Neural cell (in vitro differentiated cells): ENCODE data around the gene ZNHIT6. TPM values are rescaled to one million over a fixed set of nuclear protein-coding genes. Genes with fewer than 3 reads are reported as not detected.

ENCODE experiments used
- H2AFZ ChIP-seq: fragments of 200-600, 300-800 bp; sonication (generic), shearing (Covaris generic); 2 replicates; pipeline ENCODE4 v1.6.0; 2014; ENCODE audit warnings: low read depth, mild to moderate bottlenecking, antibody characterized with exemption, low read length, moderate library complexity
- H3F3A ChIP-seq: fragments of 200-600 bp; shearing (Covaris generic); 2 replicates; pipeline ENCODE4 v1.6.1; 2016; ENCODE audit warnings: mild to moderate bottlenecking, moderate library complexity, mixed read lengths, antibody characterized with exemption, low read length; ENCODE audit not compliant: insufficient read depth, poor library complexity, severe bottlenecking
- H3K27ac ChIP-seq: fragments of 200-600, 300-800 bp; sonication (generic), shearing (Covaris generic); 2 replicates; pipeline ENCODE4 v1.5.1; 2014; ENCODE audit warnings: mild to moderate bottlenecking, low read length, moderate library complexity
- H3K27me3 ChIP-seq: fragments of 300-800, 200-600 bp; sonication (generic), shearing (Covaris generic); 2 replicates; pipeline ENCODE4 v1.6.0; 2014; ENCODE audit warnings: mild to moderate bottlenecking, low read depth, low read length, moderate library complexity; ENCODE audit not compliant: insufficient read depth
- H3K36me3 ChIP-seq: fragments of 300-800, 200-600 bp; sonication (generic), shearing (Covaris generic); 2 replicates; pipeline ENCODE4 v1.5.1; 2014; ENCODE audit warnings: mild to moderate bottlenecking, antibody characterized with exemption, low read length, moderate library complexity; ENCODE audit not compliant: insufficient read depth
- H3K4me2 ChIP-seq: fragments of 300-800, 200-600 bp; sonication (generic), shearing (Covaris generic); 2 replicates; pipeline ENCODE4 v1.6.0; 2014; ENCODE audit warnings: mild to moderate bottlenecking, low read length
- H3K4me3 ChIP-seq: fragments of 300-800, 200-600 bp; sonication (generic), shearing (Covaris generic); 2 replicates; pipeline ENCODE4 v1.5.1; 2014; ENCODE audit warnings: mild to moderate bottlenecking, low read length, moderate library complexity
- H3K79me2 ChIP-seq: fragments of 200-600 bp; shearing (Covaris generic); replicated peaks from 2 replicates; pipeline ENCODE4 v1.6.0; 2014; ENCODE audit warnings: mild to moderate bottlenecking, low read length, moderate library complexity; ENCODE audit not compliant: insufficient read depth
- H3K9ac ChIP-seq: fragments of 300-800, 200-600 bp; sonication (generic), shearing (Covaris generic); 2 replicates; pipeline ENCODE4 v1.6.1; 2016; ENCODE audit warnings: mild to moderate bottlenecking, low read length, mixed read lengths
- H3K9me2 ChIP-seq: fragments of 200-600 bp; shearing (Covaris generic); 2 replicates; pipeline ENCODE4 v1.6.1; 2016; ENCODE audit warnings: mild to moderate bottlenecking, low read length, mixed read lengths; ENCODE audit not compliant: insufficient read depth
- H3K9me3 ChIP-seq: fragments of 200-600, 300-800 bp; sonication (generic), shearing (Covaris generic); 2 replicates; pipeline ENCODE4 v1.6.1; 2016; ENCODE audit warnings: mild to moderate bottlenecking, mixed run types, low read length, moderate library complexity, mixed read lengths
- H4K20me1 ChIP-seq: fragments of 200-600 bp; shearing (Covaris generic); 2 replicates; pipeline ENCODE4 v1.6.1; 2016; ENCODE audit warnings: mild to moderate bottlenecking, mixed run types; ENCODE audit not compliant: insufficient read depth
- CTCF ChIP-seq: fragments of 450-650 bp; IDR thresholded peaks from 2 replicates; pipeline ENCODE4 v1.5.1; 2014; ENCODE audit warnings: antibody characterized with exemption, mild to moderate bottlenecking, moderate library complexity; ENCODE audit not compliant: poor library complexity, severe bottlenecking
- EP300 ChIP-seq: fragments of 450-650 bp; conservative IDR thresholded peaks from 2 replicates; pipeline ENCODE4 v1.6.1; 2014; ENCODE audit warnings: antibody characterized with exemption, mild to moderate bottlenecking, moderate library complexity; ENCODE audit not compliant: poor library complexity, severe bottlenecking
- EZH2 ChIP-seq: fragments of 200-600, 300-800 bp; shearing (Covaris generic), sonication (generic); IDR thresholded peaks from 2 replicates; pipeline ENCODE4 v1.6.1; 2014; ENCODE audit warnings: antibody characterized with exemption, low read length, borderline replicate concordance, mild to moderate bottlenecking; ENCODE audit not compliant: insufficient read depth, poor library complexity, severe bottlenecking
- MXI1 ChIP-seq: fragments of 450-650 bp; conservative IDR thresholded peaks from 2 replicates; pipeline ENCODE4 v1.6.1; 2014; ENCODE audit warnings: antibody characterized with exemption, mild to moderate bottlenecking; ENCODE audit not compliant: poor library complexity, severe bottlenecking
- RAD21 ChIP-seq: fragments of 450-650 bp; conservative IDR thresholded peaks from 2 replicates; pipeline ENCODE4 v1.6.1; 2014; ENCODE audit warnings: antibody characterized with exemption, mild to moderate bottlenecking, moderate library complexity
- TAF1 ChIP-seq: IDR thresholded peaks from 2 replicates; pipeline ENCODE4 v1.6.1; 2012; ENCODE audit warnings: low read depth
- polyA plus RNA-seq: library from polyadenylated mRNA; depleted of rRNA; stranded (reverse); fragments of >200 nt; gene quantifications from 2 replicates; pipeline ENCODE4 v1.2.3, GENCODE V29; 2014

The ZNHIT6 gene
- polyA plus RNA-seq, 1 donor from 2014 or later = 16.6 TPM

- H3K79me2 ChIP-seq = no peaks in the 10 kb centered on the region
- H4K20me1 ChIP-seq = no peaks in the 10 kb centered on the region
- H3K27me3 ChIP-seq = no peaks in the 10 kb centered on the region
- H3K9me3 ChIP-seq = peaks cover 3% of the 10 kb centered on the region
- H3K4me3 ChIP-seq = no peak overlapping the region
- H3K27ac ChIP-seq = no peak overlapping the region
- no peak overlapping the region for H2AFZ ChIP-seq
- no peak for TF ChIP-seq TAF1
- TF ChIP-seq EZH2 = no peak
- no peak for TF ChIP-seq RAD21
- TF ChIP-seq EP300 = no peak
- TF ChIP-seq CTCF = no peak
- no peak overlapping the region for H3K9ac ChIP-seq
- H3K4me2 ChIP-seq = no peak overlapping the region
- no peaks in the 10 kb centered on the region for H3K36me3 ChIP-seq
- H3K9me2 ChIP-seq = no peaks in the 10 kb centered on the region
- H3F3A ChIP-seq = no peaks in the 10 kb centered on the region
These were observed 69.8 kb downstream of the ZNHIT6 start for GRCh38 chr1:85638412-85638811.

- H3K4me3 ChIP-seq = no peak overlapping the region
- no peaks in the 10 kb centered on the region for H3K36me3 ChIP-seq
- H2AFZ ChIP-seq = no peak overlapping the region
- no peaks in the 10 kb centered on the region for H4K20me1 ChIP-seq
- TF ChIP-seq CTCF = no peak
- no peak for TF ChIP-seq RAD21
- no peaks in the 10 kb centered on the region for H3F3A ChIP-seq
- no peaks in the 10 kb centered on the region for H3K79me2 ChIP-seq
- H3K27me3 ChIP-seq = no peaks in the 10 kb centered on the region
- H3K4me2 ChIP-seq = no peak overlapping the region
- H3K9ac ChIP-seq = no peak overlapping the region
- no peaks in the 10 kb centered on the region for H3K9me3 ChIP-seq
- no peaks in the 10 kb centered on the region for H3K9me2 ChIP-seq
- H3K27ac ChIP-seq = no peak overlapping the region
These were observed 77.7 kb downstream of the ZNHIT6 start for GRCh38 chr1:85630493-85630892.

GRCh38 chr1:85629532-85629920 lies 78.7 kb downstream of the ZNHIT6 start:
- TF ChIP-seq TAF1 (no peak), MXI1 (no peak), RAD21 (no peak)
- no peaks in the 10 kb centered on the region for H3K79me2 ChIP-seq
- H3K9me3 ChIP-seq = no peaks in the 10 kb centered on the region
- H2AFZ ChIP-seq = no peak overlapping the region
- no peak overlapping the region for H3K9ac ChIP-seq
- H3K36me3 ChIP-seq = no peaks in the 10 kb centered on the region
- no peak overlapping the region for H3K27ac ChIP-seq
- H3K4me2 ChIP-seq = no peak overlapping the region
- H3K4me3 ChIP-seq = no peak overlapping the region
- H3F3A ChIP-seq = no peaks in the 10 kb centered on the region
- no peaks in the 10 kb centered on the region for H3K27me3 ChIP-seq
- no peaks in the 10 kb centered on the region for H4K20me1 ChIP-seq
- H3K9me2 ChIP-seq = no peaks in the 10 kb centered on the region
